IPS DF 4.7 (cell line): ENCODE data around the gene KLHL29.
"Not testable (repeated sequence)": the region's sequence is repeated elsewhere in the genome, so short reads cannot be mapped to it uniquely, and the experiment has no call there.

ENCODE experiments used
- DNase-seq: peaks from one replicate; pipeline ENCODE4 v3.0.0-alpha.2; 2013; ENCODE audit warnings: low spot score; ENCODE audit errors: extremely low read depth

KLHL29 gene

DNA sequence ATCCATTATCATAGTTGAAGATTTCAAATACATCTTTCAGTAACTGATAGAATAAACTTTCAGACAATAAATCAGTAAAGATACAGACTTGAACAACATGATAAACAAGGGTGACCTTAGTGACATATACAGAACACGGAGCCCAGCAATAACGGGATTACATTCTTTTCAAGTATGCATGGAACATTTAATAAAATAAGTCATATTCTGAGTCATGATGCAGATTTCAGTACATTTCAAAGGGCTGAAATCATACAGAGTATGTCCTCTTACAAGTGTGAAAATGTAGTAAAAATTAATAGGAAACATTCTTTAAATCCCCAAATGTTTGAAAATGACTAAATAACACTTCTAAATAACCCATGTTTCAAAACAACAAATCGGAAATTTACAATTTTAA is 17.2 kb upstream of the KLHL29 start:
- no peak for DNase-seq

DNA sequence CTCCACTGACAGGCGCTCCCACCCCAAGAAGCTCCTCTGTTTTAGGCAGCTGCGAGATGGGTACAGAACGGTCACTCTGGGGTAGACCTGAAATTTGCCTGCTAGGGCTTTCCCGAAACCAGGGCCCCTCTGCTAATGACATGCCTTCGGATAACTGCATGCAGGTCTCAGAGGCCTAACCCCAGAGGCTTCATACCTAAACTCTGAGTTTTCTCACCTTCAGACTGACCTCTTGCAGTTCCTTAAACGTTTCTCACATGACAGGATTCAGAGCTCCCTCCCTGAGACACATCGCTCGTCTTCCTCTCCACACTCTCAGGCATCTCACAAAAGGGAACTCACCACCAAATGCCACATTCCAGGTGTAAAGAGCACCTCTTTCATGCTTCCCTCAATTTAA is 11.3 kb upstream of the KLHL29 start:
- no peak for DNase-seq

DNA sequence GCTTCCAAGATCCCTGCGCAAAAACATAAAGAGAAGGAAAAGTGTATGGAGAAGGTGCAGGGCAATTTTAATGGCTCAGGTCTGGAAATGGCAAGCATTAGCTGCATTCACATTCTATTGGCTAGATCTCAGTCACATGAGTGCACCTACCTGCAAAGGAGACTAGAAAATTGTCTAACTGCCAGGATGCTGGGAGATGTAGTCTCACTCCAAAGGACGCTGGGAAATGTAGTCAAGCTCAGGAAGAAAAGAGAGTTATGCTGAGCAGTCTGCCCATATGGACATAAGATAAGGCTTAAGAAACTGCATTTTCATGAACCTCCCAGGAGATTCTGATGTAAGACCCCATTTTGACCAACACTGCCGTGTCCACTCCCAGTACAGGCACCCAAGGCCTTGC is 9.5 kb upstream of the KLHL29 start:
- DNase-seq: no peak

DNA sequence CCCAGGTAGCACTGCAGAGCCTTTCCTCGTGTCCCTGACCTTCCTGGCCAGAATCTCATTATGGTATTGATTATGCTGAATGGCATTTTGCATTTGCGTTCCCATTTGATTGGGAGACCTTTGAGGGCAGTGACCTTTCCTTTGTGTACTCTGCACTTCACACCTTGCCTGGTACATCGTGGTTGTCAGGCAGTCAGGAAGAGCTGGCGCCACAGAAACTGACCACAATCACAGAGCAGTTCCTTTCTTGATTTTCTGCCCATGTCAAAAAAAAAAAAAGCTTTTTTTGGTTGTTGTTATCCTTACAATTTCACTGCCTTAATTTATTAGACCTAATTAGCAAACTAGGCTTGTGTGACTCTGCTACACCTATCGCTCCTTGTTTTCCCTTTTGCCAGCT is 8.9 kb upstream of the KLHL29 start:
- DNase-seq: no peak

DNA sequence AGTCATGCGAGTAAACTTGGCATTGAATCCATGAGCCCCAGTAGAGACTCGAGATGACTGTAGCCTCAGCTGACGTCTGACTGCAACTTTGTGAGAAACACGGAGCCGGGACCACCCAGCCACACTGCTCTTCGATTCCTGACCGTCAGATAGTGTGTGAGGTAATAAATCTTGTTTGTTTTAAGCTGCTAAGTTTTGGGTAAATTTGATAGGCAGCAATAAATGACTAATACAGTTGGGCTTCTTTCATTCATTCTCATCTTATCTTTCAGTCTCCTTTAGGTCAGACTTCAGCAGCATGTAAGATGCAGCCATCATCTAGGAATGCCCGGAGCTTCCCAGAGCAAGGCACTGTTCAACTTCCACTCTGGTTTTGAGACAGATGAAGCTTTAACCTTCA is 8.0 kb upstream of the KLHL29 start:
- DNase-seq: no peak

DNA sequence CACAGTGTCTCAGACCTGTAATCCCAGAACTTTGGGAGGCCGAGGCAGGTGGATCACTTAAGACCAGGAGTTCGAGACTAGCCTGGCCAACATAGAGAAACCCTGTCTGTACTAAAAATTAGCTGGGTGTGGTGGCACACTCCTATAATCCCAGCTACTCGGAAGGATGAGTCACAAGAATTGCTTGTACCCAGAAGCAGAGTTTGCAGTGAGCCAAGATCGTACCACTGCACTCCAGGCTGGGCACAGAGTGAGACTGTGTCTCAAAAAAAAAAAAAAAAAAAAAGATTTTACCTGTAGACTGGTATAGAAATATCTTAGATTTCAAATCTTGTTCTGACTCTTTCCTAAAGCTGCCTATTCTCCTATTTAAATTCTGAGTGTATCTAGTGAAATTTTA is 7.2 kb upstream of the KLHL29 start:
- no peak for DNase-seq

DNA sequence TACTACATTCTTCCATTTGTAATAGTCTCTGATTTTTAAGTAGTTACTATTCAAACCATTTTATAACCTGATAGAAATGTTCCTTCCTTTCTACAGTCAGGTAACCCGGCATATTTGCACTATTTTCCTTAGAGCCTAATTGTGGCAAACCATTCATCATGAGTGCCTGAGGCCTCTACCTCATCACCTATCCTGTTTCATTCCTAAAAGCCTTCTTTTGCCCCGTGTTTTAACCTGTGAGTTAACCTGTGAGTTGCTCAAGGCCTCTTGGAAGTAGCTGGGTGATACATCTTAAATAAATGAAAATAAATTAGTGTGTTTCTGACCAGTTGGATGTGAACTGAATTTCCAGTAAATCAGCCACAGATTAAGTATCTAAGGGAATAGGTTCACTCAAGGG is 6.5 kb upstream of the KLHL29 start:
- no peak for DNase-seq

DNA sequence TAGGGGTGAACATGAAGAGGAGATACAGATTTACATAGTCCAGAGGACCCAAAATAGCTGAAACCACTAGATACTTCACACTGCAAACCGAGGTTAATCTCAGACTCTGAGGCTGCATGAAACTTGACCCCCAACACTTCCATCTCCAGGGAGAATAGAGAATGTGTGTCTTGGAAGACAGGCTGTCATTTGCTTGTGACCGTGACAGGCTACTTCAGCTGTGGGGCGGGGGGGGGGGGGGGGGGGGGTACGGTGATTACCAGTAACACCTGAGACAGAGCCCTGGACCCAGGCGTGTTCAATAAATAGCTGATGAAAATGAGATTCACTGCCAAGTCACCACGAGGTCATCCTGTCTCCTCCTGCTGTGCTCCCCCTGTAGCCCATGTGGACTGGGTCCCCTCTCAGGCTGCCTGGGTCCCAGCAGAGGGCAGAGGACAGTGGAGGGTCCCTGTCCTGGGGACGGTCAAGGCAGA is 5.7 kb upstream of the KLHL29 start:
- no peak for DNase-seq

DNA sequence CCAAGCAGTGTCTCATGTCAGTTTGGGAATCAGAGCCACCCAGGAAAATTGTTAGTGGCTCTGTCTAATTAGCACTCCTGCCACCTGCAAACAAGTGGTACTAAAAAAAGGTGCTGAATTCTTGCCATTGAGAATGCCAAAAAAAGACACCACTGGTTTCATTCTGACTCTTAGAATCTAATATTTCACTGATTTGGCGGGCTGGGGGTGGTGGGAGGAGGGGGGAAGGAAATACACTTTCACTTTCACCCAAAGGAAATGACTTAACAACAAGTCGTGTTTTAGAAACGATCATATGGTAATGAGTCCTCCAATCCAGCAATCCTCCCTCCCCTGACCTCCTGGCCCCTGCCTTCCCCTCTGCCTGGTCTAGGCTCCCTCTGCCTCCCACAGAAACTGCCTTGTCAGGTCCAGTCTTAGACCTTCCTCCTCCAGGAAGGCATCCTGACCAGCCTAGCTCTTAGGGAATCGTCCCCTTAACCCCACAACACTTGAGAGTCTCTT is 4.4 kb upstream of the KLHL29 start:
- DNase-seq: no peak

DNA sequence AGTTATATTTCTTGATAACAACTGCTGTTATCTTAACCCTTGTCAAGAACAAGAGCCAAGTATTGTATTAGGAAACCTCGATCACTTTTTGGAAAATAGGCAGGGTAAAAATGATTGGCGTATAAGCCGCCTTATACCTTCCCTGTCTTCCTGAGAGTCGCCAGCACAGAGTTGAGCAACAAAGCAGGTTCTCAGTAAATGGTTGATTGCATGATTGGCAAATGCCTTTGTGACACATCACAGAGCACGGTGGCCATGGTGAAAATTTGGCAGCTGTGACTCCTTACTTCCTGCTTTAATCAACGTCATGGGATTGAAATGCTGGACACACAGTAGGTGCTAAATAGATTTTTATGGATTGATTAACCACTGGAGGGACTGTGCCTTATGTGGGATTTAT is 3.9 kb upstream of the KLHL29 start:
- DNase-seq: no peak

DNA sequence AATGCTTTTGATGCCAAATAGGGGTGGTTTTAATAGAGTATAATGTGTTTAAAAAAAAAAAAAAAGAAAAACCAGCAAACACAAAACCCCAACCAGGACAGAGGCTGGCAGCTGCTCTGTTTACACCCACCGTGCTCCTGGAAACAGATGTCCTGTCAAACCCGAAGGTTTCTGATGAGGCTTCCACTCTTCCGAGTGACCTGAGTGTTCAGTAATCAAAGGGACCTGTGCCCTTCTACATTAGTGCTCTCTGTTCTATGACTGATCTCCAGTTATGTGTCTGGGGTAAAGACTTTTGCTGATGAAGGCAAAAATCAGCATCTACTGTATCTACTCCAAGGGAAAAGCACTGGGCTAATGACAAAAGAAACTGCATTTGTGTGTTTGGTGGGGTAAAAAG is 3.5 kb upstream of the KLHL29 start:
- no peak for DNase-seq

DNA sequence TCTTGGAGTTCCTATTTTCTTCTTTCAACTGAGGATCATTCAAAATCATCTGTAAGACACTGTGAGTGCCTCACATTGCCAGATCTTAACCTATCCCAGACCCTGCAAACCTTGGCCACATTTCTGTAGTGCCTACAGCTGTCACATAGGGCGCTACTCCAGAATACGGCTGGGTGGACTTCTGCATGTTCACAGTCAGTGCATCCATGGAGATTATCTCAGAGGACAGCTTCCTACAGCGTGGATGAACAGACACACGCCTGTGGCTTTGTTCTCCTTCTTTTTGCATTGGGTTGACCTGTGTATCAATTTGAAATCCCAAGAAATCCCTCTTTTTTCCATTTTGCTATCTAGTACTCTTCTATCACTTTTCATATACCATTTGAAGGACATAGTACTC is 1.9 kb upstream of the KLHL29 start:
- no peak for DNase-seq

DNA sequence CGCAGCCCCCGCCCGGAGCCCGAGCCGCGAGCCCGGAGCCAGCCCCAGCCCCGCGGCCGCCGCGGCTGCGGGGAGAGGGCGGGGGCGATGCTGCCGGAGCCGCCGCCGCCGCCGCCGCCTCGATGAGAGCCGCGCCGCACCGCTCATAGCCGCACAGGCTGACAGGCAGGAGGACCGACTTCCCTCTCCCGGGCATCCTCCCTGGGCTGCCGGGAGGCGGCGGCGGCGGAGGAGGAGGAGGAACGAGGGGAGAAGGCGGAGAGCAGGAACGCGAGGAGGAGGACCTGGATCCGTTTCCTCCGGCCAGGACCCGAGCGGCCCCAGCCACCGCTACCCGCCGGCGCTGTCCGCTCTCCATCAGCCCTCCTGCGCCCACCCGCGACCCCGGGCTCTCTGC is 370 bp downstream of the KLHL29 start:
- no peak for DNase-seq

DNA sequence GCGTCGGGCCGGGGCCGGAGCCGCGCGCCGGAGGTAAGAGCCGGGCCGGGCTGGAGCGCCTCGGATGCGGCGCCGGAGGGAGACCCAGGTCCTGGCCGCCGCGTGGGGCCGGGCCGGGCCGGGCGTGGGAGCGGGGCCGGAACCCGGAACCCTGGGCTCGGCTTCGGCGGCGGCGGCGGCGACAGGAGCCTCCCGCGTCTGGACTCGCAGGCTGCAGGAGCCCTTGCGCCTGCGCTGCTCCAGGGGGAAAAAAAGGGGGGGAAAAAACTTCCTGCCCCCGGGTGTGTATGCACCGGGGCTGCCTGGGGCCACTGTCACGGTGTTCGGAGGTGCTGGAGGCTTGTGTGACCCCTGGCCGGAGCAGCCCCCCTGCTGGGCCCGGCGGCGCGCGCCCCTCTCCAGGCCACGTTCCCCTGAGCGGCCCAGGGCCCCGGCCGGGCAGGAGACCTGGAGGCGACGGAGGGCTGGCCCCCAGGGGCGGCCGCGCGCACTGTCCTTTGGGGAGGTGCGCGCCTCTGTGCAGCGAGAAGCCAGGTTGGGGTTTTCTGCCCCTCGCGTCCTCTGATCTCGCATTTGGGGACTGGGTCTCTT is 864 bp downstream of the KLHL29 start:
- DNase-seq: no peak

DNA sequence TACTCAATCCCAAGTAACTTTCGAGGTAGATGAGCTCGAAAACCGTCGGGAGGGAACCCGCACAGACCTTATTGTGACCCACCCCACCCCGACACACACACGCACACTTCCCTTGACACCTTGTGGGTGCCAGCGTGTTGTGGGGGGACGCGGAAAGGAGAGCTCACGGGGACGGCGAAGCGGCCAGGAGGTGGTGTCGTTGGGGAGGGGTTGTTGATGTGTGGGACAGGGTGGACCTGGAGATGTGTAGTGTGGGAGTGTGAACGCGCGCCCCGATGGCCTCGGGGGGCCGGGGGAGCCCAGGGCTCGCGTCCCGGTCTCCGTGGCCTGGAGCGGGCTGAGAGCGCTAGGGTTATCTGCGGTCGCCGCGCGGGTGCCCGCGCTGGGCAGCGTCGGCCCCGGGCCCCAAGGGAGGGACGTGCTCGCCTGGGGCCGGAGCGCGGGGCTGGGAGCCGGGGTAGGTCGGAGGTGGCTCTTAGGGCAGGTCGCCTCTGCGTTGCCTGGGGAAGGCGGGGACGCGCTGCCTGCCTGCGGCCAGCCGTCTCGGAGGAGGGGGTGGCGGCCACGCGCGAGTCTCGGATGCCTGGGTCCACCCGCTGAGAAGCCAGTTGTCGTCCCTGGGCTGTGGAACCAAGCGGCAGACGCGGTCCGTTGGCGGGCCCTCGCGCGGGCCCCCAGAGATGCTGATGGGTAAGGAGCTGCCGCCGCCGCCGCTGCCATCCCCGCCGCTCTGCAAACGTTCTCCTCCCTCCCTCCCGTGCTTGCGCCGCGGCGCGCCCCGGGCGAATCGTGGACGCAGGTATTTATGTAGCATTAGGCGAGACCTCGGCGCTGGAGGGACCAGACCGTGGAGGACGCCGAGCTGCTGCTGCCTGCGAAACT is 1.6 kb downstream of the KLHL29 start:
- no peak for DNase-seq

DNA sequence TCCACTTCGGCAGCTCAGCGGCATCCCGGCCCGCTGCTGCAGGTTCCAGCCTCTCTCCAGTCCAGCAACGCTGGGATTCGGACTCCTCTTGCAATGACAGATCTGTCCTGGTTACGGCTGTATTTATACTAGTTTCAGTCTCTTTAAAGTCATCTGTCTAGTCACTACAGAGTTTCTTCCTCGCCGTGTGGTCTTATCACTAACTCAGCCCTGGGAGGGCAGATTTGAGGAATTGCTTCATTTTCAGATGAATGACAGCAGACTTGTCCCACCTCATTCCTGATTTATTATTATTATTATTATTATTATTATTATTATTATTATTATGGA is 2.2 kb downstream of the KLHL29 start:
- no peak for DNase-seq

DNA sequence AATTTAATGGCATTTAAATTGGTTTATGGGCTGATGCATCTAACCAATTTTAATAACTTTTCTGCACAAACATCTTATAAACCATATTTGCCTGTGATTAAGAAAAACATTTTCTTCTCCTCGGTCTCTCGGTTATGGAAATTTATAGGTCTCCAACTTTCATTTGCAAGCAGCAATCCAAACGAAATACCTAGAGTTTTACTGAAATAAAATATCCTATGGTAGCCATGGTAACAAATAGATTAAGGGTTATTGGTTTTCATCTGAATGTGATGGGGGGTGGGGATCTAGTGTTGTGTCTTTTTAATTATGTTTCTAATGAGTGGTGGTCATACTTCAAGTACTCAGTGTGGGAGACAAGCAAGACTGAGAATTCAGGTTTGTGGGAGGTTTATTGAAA is 2.9 kb downstream of the KLHL29 start:
- no peak for DNase-seq

DNA sequence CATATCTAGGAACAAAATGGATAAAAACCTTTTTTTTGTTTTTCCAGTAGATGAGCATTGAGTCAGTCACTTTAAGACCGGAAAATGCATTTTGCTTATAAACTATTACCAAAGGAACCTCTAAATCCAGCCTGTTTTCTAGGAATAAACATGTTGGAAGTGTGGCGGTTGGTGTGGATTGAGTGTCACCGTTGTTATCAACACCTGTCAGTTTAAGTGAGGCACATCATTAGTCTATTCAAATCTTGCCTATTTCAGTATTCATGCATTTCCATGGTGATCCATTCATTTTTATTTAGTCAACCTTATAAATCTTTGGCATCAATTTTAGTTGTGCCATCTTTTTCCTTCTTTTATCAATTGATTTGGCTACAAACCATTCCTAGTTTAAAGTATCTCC is 3.3 kb downstream of the KLHL29 start:
- no peak for DNase-seq

DNA sequence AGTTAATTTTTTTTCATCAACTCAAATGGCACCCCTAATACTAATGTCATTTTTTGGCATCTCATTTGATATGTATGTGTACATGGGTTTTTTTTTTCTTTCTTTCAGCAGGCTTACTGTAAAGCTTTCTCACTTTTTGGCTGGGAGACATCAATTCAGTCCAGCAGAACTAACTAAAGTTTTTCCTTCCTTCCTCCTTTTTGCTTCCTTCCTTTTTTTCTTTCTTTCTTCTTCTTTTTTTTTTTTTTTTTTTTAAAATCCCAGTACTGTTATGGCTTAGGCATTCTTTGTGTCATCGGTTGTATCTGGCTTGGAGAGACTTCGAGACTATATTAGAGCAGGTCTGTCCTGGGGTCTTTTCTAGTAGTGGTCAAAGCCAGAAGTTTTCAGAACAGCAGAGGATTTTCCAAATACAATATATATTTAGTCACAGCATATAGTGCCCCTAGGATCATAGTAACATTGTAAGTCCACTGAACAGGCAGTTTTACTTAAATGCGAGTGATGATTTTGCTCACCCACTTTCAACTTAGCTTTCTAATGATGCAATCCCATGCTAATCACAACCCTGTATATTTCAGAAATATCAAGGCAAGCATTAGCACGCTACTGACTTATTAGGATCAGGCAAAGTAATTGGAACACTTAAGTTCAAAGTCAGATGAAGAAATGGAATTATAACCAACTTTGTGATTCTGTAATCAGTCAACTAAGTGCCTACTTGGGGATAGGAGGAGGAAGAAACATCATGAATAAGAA is 4.0 kb downstream of the KLHL29 start:
- DNase-seq: no peak

DNA sequence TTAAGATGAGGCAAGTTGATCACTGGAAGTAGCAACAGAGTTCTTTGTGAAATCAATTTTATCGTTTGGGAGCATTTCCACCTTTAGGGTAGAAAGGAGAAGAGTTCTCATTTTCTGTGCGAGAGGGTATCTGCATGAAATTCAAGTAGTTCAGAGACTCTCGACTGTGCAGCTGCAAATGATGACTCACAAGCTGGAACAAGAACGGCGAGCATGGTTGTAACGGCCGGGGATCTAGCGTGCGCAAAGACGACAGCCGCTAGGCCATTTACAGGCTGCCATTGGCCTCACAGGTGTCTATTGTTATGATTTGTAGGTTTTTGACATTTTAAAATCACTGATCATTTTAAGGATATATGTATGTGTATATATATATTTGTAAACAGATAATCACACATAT is 5.2 kb downstream of the KLHL29 start:
- DNase-seq: no peak

DNA sequence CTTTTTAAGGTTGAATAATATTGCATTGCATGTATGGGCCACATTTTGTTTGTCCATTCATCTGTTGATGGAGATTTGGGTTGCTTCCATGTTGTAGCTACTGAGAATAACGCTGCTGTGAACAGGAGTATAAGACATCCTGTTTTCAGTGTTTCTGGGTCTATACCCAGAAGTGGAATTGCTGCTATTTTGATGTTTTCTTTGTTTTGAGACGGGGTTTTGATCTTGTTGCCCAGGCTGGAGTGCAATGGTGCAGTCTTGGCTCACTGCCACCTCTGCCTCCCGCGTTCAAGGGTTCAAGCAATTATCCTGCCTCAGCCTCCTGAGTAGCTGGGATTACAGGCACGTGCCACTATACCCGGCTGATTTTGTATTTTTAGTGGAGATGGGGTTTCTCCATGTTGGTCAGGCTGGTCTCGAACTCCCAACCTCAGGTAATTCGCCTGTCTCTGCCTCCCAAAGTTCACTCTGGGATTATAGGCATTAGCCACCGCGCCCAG is 6.3 kb downstream of the KLHL29 start:
- not testable (repeated sequence) for DNase-seq

DNA sequence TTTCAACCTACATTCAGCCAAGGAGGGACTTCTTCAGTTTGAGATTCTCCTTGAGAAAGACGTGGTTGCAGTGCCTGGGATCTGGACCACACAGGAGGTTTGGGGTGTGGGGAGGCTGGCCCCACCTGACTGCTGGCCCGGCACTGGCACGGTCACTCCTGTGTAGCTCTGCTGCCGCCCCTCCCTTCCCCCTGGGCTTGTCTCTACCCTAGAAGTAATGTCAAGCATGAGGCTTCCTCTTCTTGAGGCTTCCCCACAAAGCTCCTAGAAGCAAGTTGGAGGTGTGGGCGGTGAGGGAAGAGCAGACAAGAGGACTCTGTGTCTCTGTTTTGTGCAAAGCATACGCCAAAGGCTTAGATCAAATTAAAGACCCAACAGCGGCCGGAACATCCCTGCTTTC is 8.7 kb downstream of the KLHL29 start:
- DNase-seq: no peak
